K562 (cell line): ENCODE results near the gene SLC24A3.

Experiments used
- ARHGAP35 ChIP-seq: fragments of 450-650 bp; IDR thresholded peaks from 2 replicates; pipeline ENCODE4 v1.6.1; 2018; ENCODE audit not compliant: partially characterized antibody
- BHLHE40 ChIP-seq: IDR thresholded peaks from 2 replicates; pipeline ENCODE4 v1.6.1; 2011; ENCODE audit warnings: low read length, improper control_type of control experiment
- CBX1 ChIP-seq: sonication (generic); IDR thresholded peaks from 2 replicates; pipeline ENCODE4 v1.6.1; 2016; ENCODE audit warnings: antibody characterized with exemption, low read depth, mild to moderate bottlenecking
- GABPA ChIP-seq: fragments of 200-800 bp; sonication (Bioruptor generic); conservative IDR thresholded peaks from 2 replicates; pipeline ENCODE4 v1.6.1; 2016; ENCODE audit warnings: low read depth, missing genetic modification characterization, missing compliant biosample characterization
- KDM4B ChIP-seq, 2 experiments: fragments of 450-650 bp in 1 of 2; sonication (generic) in 1 of 2; IDR thresholded peaks; 2 replicates each; pipeline ENCODE4 v1.6.1; 2016 to 2017; ENCODE audit warnings: borderline replicate concordance in 2 of 2, antibody characterized with exemption in 1 of 2, low read depth in 1 of 2, mild to moderate bottlenecking in 1 of 2
- MAFF ChIP-seq: IDR thresholded peaks from 2 replicates; pipeline ENCODE4 v1.6.1; 2012; ENCODE audit warnings: low read length, improper control_type of control experiment
- NCOA1 ChIP-seq: fragments of 450-650 bp; IDR thresholded peaks from 2 replicates; pipeline ENCODE4 v1.6.1; 2016; ENCODE audit warnings: low read depth
- POLR2AphosphoS5 ChIP-seq: IDR thresholded peaks from 2 replicates; pipeline ENCODE4 v1.6.1; 2011; ENCODE audit warnings: mild to moderate bottlenecking, low read depth, low read length, moderate library complexity; ENCODE audit not compliant: control insufficient read depth, insufficient read depth
- TAF1 ChIP-seq: IDR thresholded peaks from 2 replicates; pipeline ENCODE4 v1.6.1; 2011; ENCODE audit warnings: mild to moderate bottlenecking, low read length, moderate library complexity; ENCODE audit not compliant: insufficient read depth, control insufficient read depth, severe bottlenecking; ENCODE audit errors: extremely low read depth
- TF ChIP-seq, protein P1 (sequence below): fragments of 450-650 bp; formaldehyde crosslinking; IDR thresholded peaks from 2 replicates; pipeline ENCODE4 v1.4.0; 2020; ENCODE audit warnings: mild to moderate bottlenecking
- TF ChIP-seq, protein P2 (sequence below), 3 experiments: IDR thresholded peaks in 2 of 3; conservative IDR thresholded peaks in 1 of 3; 2 replicates each; pipeline ENCODE4 v1.5.1; 2011 to 2012; ENCODE audit warnings: low read length in 3 of 3, mild to moderate bottlenecking in 3 of 3, control low read depth in 2 of 3, improper control_type of control experiment in 1 of 3, inconsistent platforms in 1 of 3, low read depth in 1 of 3, mixed read lengths in 1 of 3, moderate library complexity in 1 of 3; ENCODE audit not compliant: insufficient read depth in 2 of 3

DNA sequence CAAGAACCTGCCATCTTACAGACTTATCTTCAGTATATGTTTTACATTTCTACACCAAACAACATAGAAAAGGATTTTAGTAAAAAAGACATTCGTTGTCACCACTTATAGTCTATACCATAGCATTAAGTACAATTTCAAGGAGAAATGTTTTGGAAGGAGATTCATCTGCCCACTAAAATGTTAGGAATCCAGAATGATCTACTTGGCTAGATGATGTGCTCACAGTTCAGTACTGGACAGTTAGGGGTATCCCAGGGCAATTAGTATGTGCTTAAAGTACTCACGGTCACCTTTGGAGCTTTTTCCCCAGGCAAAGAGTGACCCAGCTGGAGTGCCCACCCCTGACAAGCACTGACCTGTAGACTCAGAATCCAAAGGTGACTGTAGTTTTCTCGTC is 222.9 kb downstream of the SLC24A3 start:
- no peak for TF ChIP-seq MAFF
- TF ChIP-seq CBX1 = no peak
- TF ChIP-seq POLR2AphosphoS5 = no peak
- TF ChIP-seq, protein P1, sequence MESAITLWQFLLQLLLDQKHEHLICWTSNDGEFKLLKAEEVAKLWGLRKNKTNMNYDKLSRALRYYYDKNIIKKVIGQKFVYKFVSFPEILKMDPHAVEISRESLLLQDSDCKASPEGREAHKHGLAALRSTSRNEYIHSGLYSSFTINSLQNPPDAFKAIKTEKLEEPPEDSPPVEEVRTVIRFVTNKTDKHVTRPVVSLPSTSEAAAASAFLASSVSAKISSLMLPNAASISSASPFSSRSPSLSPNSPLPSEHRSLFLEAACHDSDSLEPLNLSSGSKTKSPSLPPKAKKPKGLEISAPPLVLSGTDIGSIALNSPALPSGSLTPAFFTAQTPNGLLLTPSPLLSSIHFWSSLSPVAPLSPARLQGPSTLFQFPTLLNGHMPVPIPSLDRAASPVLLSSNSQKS (CRISPR knock-in tag) = no peak
- TF ChIP-seq, protein P2, sequence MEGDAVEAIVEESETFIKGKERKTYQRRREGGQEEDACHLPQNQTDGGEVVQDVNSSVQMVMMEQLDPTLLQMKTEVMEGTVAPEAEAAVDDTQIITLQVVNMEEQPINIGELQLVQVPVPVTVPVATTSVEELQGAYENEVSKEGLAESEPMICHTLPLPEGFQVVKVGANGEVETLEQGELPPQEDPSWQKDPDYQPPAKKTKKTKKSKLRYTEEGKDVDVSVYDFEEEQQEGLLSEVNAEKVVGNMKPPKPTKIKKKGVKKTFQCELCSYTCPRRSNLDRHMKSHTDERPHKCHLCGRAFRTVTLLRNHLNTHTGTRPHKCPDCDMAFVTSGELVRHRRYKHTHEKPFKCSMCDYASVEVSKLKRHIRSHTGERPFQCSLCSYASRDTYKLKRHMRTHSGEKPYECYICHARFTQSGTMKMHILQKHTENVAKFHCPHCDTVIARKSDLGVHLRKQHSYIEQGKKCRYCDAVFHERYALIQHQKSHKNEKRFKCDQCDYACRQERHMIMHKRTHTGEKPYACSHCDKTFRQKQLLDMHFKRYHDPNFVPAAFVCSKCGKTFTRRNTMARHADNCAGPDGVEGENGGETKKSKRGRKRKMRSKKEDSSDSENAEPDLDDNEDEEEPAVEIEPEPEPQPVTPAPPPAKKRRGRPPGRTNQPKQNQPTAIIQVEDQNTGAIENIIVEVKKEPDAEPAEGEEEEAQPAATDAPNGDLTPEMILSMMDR (IDR thresholded peaks at IDR 0.05 in 2 of 3, conservative IDR thresholded peaks at IDR 0.05 in 1 of 3; ENCODE audit: insufficient read depth in 2 of 3, low read depth in 1 of 3, low read length in 3 of 3) = no peak
- no peak for TF ChIP-seq GABPA
- no peak for TF ChIP-seq NCOA1
- no peak for TF ChIP-seq BHLHE40
- TF ChIP-seq TAF1 = no peak
- no peak for TF ChIP-seq KDM4B (IDR thresholded peaks at IDR 0.05; ENCODE audit: borderline replicate concordance in 2 of 2, low read depth in 1 of 2)
- TF ChIP-seq ARHGAP35 = no peak
